T-helper 9 cell (primary cell): ENCODE results near the gene ZNF570.

Experiments
- DNase-seq: peaks from one replicate; pipeline ENCODE4 v3.0.0-alpha.2; 2020
- total RNA-seq, 2 donors: gene quantifications; one replicate each; lab custom pipeline; 2026; lab: John Stamatoyannopoulos, UW

ZNF570 gene
- 23.4 to 26.6 reads per million in 2 donors for total RNA-seq

DNA sequence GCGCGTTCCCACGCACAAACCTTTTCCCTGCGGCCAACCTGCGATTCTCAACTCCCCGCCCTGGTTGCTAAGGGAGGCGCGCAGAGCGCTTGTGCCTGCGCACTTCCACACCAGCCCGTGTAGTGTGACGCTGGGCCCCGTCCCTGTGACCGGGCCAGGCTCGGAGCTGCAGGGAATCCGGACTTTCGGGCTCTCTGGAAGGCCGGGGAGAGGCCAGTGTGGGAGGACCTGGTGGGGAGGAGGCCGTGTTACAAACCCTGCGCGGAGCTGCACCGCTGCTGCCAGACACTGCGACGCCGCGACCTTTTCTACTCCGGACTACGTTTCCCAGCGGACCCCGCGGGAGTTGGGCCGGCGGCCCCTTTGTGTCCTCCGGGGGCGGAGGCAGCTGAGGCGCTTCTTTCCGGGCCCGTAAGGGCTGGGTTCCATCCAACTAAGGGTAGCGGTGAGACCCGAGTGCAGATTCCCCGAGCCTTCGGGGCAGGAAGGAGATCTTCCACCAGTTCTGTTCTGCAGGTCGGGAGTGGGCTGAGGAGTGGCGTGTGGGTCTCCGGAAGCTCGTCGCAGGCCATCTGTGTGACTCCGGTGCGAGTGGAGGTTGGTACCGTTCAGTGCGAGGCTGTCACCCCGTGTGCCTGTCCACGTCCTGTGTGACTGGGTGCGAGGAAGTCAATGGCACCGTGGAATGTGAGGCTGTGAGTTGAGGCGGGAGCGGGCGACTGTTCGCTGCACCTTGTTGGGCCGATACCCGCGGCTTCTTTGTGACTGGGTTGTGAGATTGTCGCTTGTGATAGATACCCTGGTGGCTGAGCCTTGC, at the start of gene ZNF570:
ZNF570 (plus strand) TSS at position 396 of the 817 bp plus-strand sequence. CDS start 999 bp downstream, outside the sequence.
- peak; percentile 76 for DNase-seq

- no peak for DNase-seq
Observed at GRCh38 chr19:37452500-37453245, 16.5 kb upstream of the ZNF570 start.

DNA sequence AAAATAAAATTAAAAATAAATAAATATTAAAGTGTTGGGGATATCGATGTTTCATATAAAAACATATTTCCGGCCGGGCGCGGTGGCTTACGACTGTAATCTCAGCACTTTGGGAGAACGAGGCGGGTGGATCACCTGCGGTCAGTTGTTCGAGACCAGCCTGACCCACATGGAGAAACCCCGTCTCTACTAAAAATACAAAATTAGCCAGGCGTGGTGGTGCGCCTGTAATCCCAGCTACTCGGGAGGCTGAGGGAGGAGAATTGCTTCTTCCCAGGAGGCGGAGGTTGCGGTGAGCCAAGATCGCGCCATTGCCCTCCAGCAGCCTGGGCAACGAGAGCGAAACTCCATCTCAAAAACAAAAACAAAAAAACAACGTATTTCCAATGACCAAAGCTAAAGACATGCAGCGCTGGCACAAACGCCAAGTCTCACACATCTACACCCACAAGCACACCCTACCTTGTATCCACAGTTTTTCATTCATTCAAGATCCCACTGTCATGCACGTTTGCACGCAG, 2.8 kb upstream of the ZNF570 start:
- no peak for DNase-seq

DNA sequence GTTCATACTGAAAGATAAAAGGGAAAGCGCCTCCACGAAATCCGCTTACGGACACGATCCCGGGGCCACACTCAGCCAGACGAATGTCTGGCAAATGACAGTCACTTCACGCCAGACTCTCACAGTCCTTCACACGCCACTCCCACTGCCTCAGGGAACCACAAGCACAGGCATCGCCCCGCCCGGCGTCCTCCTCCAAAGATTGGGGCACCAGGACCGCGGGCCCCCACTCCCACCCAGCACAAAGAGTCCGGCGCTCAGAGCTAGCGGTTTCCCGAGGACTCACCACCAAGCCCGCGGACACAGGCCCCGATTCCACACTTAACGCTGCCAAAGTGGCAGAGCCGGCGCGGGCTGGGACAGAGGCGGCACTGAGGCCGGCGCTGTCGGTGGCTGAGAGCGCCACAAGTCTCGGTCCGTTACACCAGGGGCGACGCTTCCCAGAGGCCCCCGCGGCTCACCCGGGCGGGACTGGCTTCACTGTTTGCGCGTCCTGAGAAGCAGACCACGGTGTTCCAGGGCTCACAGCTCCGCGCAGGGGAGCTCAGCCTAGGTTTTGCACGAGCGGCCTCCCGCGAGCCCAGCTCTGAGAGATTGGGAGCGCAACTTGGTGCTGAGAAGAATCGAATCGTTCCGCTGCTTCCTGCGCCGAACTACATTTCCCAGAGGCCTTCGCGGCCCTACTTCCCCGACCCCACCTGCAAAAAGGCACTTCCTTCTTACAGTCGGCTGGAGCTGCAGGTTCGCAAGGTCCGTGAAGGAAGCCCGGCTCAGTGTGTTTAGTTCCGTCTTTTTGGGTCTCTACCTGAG, 2.2 kb upstream of the ZNF570 start, which contains the start of gene ZNF569:
ZNF569 (minus strand) TSS at position 647 of the 810 bp plus-strand sequence. CDS start 22,523 bp downstream, outside the sequence.
- peak; percentile 82 for DNase-seq

DNA sequence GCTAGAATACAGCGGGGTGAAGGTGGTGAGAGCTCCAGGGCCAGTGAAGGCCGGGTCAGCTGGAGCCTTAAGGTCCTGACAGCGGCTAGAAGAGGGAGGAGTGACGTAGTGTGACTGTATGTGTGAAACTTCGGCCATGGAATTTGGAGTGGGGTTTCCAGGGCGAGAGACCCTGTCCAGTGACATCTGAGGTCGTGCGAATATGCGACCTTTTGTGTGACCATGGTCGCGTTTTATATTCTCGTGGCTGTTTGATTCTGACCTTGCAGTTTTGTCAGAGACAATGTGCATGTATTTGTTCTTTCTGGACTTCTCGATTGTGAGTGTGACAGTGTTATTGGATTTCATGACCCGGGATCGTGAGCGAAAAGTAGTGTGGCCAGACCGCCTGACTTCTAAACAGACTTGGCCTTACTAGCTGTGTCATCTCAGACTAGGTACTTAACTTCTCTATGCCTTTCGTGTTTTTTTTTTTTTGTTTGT, 1.5 kb upstream of the ZNF570 start:
- DNase-seq = no peak

DNA sequence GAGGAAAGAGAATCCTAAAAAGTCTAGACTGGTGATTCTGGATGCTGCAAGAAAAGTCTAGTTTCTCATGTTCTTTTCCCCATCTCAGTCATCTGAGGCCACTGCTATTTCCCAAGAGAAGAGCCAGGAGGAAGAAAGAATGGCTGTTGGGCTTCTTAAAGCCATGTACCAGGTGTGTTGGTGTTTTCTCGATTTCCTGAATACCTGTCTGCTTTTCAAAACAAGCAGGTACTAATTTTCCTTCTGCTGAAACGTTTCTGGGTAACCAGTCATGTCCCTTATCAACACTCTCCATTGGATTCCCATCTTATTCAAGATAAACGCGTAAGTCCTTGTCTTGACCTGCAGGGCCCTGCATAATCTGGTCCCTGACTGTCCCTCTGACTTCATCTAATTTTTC, 1.1 kb downstream of the ZNF570 start:
- no peak for DNase-seq

- DNase-seq = no peak
Observed at GRCh38 chr19:37472165-37472564, 3.0 kb downstream of the ZNF570 start.

DNA sequence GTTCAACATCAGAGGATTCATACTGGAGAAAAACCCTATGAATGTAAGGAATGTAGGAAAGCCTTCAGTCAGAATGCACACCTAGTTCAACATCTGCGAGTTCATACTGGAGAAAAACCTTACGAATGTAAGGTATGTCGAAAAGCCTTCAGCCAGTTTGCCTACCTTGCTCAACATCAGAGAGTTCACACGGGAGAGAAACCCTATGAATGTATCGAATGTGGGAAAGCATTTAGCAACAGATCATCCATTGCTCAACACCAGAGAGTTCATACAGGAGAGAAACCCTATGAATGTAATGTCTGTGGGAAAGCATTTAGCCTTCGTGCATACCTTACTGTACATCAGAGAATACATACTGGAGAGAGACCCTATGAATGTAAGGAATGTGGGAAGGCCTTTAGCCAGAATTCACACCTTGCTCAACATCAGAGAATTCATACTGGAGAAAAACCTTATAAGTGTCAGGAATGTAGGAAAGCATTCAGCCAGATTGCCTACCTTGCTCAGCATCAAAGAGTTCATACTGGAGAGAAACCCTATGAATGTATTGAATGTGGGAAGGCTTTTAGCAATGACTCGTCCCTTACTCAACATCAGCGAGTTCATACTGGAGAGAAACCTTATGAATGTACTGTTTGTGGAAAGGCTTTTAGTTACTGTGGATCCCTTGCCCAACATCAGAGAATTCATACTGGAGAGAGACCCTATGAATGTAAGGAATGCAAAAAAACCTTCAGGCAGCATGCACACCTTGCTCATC, 15.4 kb downstream of the ZNF570 start:
- no peak for DNase-seq

DNA sequence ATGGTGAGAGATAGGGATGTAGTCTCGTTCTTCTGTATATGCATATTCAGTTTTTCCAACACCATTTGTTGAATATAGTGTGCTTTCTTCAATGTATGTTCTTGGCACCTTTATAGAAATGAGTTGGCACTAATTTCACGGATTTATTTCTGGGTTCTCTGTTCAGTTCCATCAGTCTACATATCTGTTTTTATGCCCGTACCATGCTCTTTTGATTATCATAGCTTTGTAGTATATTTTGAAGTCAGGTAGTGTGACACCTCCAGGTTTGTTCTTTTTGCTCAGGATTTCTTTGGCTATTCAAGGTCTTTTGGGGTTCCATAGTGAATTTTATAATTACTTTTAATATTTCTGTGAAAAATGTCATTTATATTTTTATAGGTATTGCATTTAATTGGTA, 23.1 kb downstream of the ZNF570 start:
- no peak for DNase-seq

GRCh38 chr19:37505958-37506386, 36.8 kb downstream of the ZNF570 start:
- no peak for DNase-seq

DNA sequence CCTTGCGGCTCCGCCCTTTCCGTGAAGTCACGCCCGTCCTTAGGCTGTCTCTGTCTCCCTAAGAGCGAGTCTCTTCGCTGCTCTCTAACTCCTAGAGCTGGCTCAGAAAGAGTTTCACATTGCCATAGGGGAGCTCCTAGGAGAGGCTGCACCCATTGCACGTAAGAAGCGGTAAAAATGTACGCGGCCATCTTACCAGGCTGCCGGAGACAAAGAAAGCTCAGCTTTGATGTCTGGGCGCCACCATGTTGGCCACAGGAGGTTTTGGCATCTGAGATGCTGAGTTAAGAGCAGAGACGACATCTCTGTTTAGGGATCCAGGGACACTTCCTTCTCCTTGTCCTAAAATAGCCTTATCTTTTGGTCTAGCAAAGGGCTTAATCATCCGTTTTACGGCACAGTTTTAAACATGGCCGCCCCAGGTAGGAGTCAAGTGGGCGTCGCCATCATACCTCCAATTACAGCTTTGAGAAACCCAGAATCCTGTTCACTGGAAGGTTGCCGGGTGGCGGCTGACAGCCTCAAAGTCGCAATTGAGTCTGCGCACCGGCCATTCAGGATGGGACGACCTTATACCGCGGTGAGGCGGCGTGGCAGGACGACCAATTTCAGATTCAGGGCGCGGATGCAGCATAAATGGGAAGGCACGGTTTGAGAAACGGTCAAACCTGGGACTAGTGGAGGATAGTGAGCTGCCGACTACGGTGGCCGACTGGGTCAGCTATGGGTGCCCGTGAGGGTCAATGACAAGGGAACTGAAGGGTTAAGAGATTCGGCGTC, 37.4 kb downstream of the ZNF570 start, which contains the start of gene ZNF793:
ZNF793 (plus strand) TSS at position 553 of the 780 bp plus-strand sequence. CDS start 16,501 bp downstream, outside the sequence.
- peak; percentile 59 for DNase-seq

- DNase-seq = no peak
Observed at GRCh38 chr19:37507167-37507464, 38.0 kb downstream of the ZNF570 start.

DNA sequence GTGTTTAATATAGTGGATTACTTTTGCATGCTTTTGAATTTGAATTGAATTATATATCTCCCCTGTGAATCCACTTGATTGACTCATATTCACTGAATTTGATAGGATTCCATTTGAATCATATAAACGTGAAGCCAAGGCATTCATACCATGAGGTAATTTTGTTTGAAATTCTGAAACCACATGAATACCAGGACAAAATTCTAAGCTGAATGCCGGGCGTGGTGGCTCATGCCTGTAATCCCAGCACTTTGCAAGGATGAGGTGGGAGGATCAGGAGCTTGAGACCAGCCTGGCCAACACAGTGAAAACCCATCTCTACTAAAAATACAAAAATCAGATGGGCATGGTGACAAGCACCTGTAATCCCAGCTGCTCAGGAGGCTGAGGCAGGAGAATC, 42.0 kb downstream of the ZNF570 start:
- DNase-seq = no peak

- DNase-seq = no peak
Observed at GRCh38 chr19:37511821-37512220, 42.7 kb downstream of the ZNF570 start.

DNA sequence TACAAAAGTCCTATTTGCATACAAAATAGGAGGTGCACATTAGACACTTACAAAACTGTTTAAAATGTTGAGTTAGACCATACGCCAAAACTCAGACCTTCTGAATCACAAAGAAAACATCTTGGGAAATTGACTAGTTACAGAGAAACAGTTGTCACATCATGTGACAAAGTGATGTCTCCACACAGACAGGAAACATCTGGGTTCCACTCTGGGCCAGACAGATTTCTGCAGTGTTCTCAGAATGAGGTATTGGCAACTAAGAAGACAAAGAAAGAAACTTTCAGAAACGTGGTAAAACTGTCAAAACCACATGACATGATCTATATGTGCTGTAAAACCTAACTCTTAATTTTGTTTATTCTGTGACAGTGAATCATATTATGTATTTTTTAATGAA, 44.2 kb downstream of the ZNF570 start:
- DNase-seq = no peak

DNA sequence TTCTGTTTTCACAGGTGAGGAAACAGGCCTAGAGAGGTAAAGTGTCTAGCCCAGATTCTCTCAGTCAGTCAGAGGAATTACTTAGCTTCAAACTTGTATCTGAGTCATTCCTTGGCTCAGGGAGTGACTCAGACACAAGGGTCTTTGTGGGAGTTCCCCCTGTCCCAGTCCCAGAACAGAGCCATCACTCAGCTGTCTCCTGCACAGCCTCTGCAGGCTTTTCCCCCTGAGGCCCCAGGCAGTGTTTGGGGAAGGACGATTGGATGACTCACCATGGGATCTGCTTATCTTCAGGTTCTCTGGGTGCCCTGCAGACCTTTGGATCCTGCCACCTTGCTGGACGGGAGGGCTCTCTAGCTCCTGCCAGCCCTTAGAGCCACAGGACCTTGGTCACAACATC, 50.7 kb downstream of the ZNF570 start:
- no peak for DNase-seq

DNA sequence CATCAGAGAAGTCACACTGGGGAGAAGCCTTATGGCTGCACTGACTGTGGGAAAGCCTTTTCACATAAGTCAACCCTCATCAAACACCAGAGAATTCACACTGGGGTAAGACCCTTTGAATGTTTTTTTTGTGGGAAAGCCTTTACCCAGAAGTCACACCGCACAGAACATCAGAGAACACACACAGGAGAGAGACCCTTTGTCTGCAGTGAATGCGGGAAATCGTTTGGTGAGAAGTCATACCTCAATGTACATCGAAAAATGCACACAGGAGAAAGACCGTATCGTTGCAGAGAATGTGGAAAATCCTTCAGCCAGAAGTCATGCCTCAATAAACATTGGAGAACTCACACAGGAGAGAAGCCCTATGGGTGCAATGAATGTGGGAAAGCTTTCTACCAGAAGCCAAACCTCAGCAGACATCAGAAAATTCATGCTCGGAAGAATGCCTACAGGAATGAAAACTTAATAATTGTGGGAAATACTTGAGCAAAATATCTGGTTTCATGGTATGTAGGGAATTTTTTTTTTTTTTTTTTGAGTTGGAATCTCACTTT, 68.3 kb downstream of the ZNF570 start:
- no peak for DNase-seq
